ENCODE measurements around the gene NRIP2. TPM values are rescaled to one million over a fixed set of nuclear protein-coding genes. Genes with fewer than 3 reads are reported as not detected.

Gene NRIP2
- total and polyA plus RNA-seq, 7 donors, result 0.33 to 10.0 (median 1.3) TPM; not detected in 1

GRCh38 chr12:2776129-2776806 lies 58.6 kb downstream of the NRIP2 start:
- H3K27ac ChIP-seq, result no peak overlapping the region
- DNase-seq, result no peak
- no peaks in the 10 kb centered on the region for H3K36me3 ChIP-seq
- H3K9me3 ChIP-seq, result no peaks in the 10 kb centered on the region
- peaks cover 0 to 4% (median 0%) of the 10 kb centered on the region in 3 donors for H3K27me3 ChIP-seq
- TF ChIP-seq POLR2AphosphoS5 (IDR thresholded peaks at IDR 0.05) (no peak), POLR2A (IDR thresholded peaks at IDR 0.05) (no peak), EP300 (IDR thresholded peaks at IDR 0.05) (no peak)
- TF ChIP-seq, protein P1, sequence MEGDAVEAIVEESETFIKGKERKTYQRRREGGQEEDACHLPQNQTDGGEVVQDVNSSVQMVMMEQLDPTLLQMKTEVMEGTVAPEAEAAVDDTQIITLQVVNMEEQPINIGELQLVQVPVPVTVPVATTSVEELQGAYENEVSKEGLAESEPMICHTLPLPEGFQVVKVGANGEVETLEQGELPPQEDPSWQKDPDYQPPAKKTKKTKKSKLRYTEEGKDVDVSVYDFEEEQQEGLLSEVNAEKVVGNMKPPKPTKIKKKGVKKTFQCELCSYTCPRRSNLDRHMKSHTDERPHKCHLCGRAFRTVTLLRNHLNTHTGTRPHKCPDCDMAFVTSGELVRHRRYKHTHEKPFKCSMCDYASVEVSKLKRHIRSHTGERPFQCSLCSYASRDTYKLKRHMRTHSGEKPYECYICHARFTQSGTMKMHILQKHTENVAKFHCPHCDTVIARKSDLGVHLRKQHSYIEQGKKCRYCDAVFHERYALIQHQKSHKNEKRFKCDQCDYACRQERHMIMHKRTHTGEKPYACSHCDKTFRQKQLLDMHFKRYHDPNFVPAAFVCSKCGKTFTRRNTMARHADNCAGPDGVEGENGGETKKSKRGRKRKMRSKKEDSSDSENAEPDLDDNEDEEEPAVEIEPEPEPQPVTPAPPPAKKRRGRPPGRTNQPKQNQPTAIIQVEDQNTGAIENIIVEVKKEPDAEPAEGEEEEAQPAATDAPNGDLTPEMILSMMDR (IDR thresholded peaks at IDR 0.05), result no peak
- WGBS, 2 donors, result 89% methylated on average over 20 of the region's 20 CpGs
- H3K4me1 ChIP-seq, result no peaks in the 10 kb centered on the region
- intact Hi-C loops (cut with DNase I), result no loop called here
- H3K4me3 ChIP-seq, result no peak overlapping the region

DNA sequence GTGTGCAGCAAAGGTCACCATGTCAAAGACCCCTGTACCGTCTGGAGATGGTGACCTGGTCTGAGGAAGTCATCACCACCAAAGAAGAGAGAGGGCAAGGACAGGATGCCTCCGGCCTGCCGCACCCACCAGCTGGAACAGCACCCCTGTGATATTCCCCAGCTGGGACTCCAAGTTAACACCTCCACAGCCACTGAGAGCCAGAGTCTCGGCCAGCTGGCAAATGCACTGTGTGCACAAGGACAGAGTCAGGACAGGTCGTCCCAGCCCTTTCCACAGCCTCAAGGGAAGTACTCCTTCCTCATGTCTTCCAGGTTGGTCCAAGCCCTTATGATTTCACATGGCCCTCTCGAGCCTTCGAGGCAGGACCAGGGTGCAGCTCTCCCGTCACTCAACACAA lies 59.4 kb downstream of the NRIP2 start:
- peaks cover 0 to 4% (median 0%) of the 10 kb centered on the region in 3 donors for H3K27me3 ChIP-seq
- H3K9me3 ChIP-seq, result no peaks in the 10 kb centered on the region
- intact Hi-C loops (cut with DNase I), result no loop called here
- H3K27ac ChIP-seq, result no peak overlapping the region
- H3K4me1 ChIP-seq, result no peaks in the 10 kb centered on the region
- no peak for DNase-seq
- WGBS, 2 donors, result 86 to 87% methylated on average over 8 of the region's 8 CpGs
- TF ChIP-seq, protein P1 (IDR thresholded peaks at IDR 0.05), result no peak
- TF ChIP-seq POLR2AphosphoS5 (IDR thresholded peaks at IDR 0.05), result no peak
- TF ChIP-seq EP300 (IDR thresholded peaks at IDR 0.05), result no peak
- no peak for TF ChIP-seq POLR2A (IDR thresholded peaks at IDR 0.05)
- H3K36me3 ChIP-seq, result no peaks in the 10 kb centered on the region
- H3K4me3 ChIP-seq, result no peak overlapping the region

Other genes starting within 250 kb of the NRIP2 start
- 10 to 100 TPM; 21.3 to 33.7 (median 23.5) TPM for gene FKBP4, start 40.1 kb downstream of the NRIP2 start, total RNA-seq
- 10 to 100 TPM; 33.6 to 44.5 (median 42.3) TPM for gene FKBP4, start 40.1 kb downstream of the NRIP2 start, polyA plus RNA-seq
- 10 to 100 TPM; 20.6 to 31.9 (median 25.6) TPM for gene ITFG2, start 22.4 kb downstream of the NRIP2 start, total RNA-seq
- 10 to 100 TPM; 11.6 to 31.4 (median 25.2) TPM for gene ITFG2, start 22.4 kb downstream of the NRIP2 start, polyA plus RNA-seq
- not detected for gene TEX52, start 22.0 kb upstream of the NRIP2 start, total RNA-seq
- gene TEX52, start 22.0 kb upstream of the NRIP2 start, polyA plus RNA-seq, result not detected
- 1 to 10 TPM in 2 of 4 donors, under 1 TPM in 1, not detected in 1; 0.36 to 2.5 (median 1.4) TPM for gene FOXM1, start 42.1 kb upstream of the NRIP2 start, total RNA-seq
- gene FOXM1, start 42.1 kb upstream of the NRIP2 start, polyA plus RNA-seq, result 10 to 100 TPM in 1 of 3 donors, 1 to 10 TPM in 2; 2.4 to 34.9 (median 3.7) TPM
- 1 to 10 TPM; 6.1 to 9.6 (median 8.2) TPM for gene RHNO1, start 42.2 kb upstream of the NRIP2 start, total RNA-seq
- gene RHNO1, start 42.2 kb upstream of the NRIP2 start, polyA plus RNA-seq, result 10 to 100 TPM; 16.9 to 21.6 (median 19.4) TPM
- gene TULP3, start 55.9 kb upstream of the NRIP2 start, total RNA-seq, result 10 to 100 TPM; 17.8 to 32.1 (median 24.8) TPM
- 1 to 10 TPM; 3.0 to 9.6 (median 7.8) TPM for gene TULP3, start 55.9 kb upstream of the NRIP2 start, polyA plus RNA-seq
- 10 to 100 TPM in 1 of 4 donors, 1 to 10 TPM in 3; 2.9 to 31.2 (median 4.4) TPM for gene TEAD4, start 124.4 kb upstream of the NRIP2 start, total RNA-seq
- gene TEAD4, start 124.4 kb upstream of the NRIP2 start, polyA plus RNA-seq, result 10 to 100 TPM in 1 of 3 donors, 1 to 10 TPM in 2; 1.6 to 16.3 (median 3.6) TPM
- gene TSPAN9, start 242.3 kb upstream of the NRIP2 start, total RNA-seq, result 10 to 100 TPM; 18.2 to 28.0 (median 21.4) TPM
- 10 to 100 TPM in 1 of 3 donors, 1 to 10 TPM in 1, under 1 TPM in 1; 0.92 to 14.5 (median 2.4) TPM for gene TSPAN9, start 242.3 kb upstream of the NRIP2 start, polyA plus RNA-seq